ENCODE results near the gene ARID3A.
"Not testable (repeated sequence)": the region's sequence is repeated elsewhere in the genome, so short reads cannot be mapped to it uniquely, and the experiment has no call there.

ARID3A gene

GRCh38 chr19:891421-892200, 34.2 kb upstream of the ARID3A start:
- DNase-seq = not testable (repeated sequence)

GRCh38 chr19:892243-892893, 33.5 kb upstream of the ARID3A start:
- no peak for DNase-seq

GRCh38 chr19:892894-893689, 32.7 kb upstream of the ARID3A start, which contains the start of the genes MED16 and RNU6-9:
Gene MED16, minus strand, starts transcription at chr19:893187. Its CDS starts 2,056 bp downstream, at chr19:891131.
Gene RNU6-9, plus strand, starts transcription at chr19:893484.
- DNase-seq = peak; percentile 92

GRCh38 chr19:896434-896833, 29.4 kb upstream of the ARID3A start:
- DNase-seq = no peak

GRCh38 chr19:896999-897398, 28.8 kb upstream of the ARID3A start:
- DNase-seq = no peak

GRCh38 chr19:897442-898039, 28.3 kb upstream of the ARID3A start:
- no peak for DNase-seq

GRCh38 chr19:898663-899062, 27.2 kb upstream of the ARID3A start:
- DNase-seq = no peak

- no peak for DNase-seq
Measured at GRCh38 chr19:899336-900042, 26.3 kb upstream of the ARID3A start.

- DNase-seq = no peak
Measured at GRCh38 chr19:900043-900301, 25.9 kb upstream of the ARID3A start.

- no peak for DNase-seq
Measured at GRCh38 chr19:900302-901111, 25.3 kb upstream of the ARID3A start.

GRCh38 chr19:901216-902092, 24.4 kb upstream of the ARID3A start:
- no peak for DNase-seq

- no peak for DNase-seq
Measured at GRCh38 chr19:902093-902370, 23.8 kb upstream of the ARID3A start.

GRCh38 chr19:902446-903226, 23.2 kb upstream of the ARID3A start:
- DNase-seq = no peak

GRCh38 chr19:903266-903797, 22.5 kb upstream of the ARID3A start:
- no peak for DNase-seq

- DNase-seq = no peak
Measured at GRCh38 chr19:904545-904944, 21.3 kb upstream of the ARID3A start.

GRCh38 chr19:906480-906879, 19.4 kb upstream of the ARID3A start:
- DNase-seq = no peak

GRCh38 chr19:907183-907853, 18.5 kb upstream of the ARID3A start:
- no peak for DNase-seq

- no peak for DNase-seq
Measured at GRCh38 chr19:911197-912033, 14.4 kb upstream of the ARID3A start.

Data from fibroblast of skin of right biceps (primary cell).